Measurements from ENCODE around the gene TGFBR3L.

TGFBR3L gene

GRCh38 chr19:7923295-7924191 is 8.9 kb downstream of the TGFBR3L start:
- no peak overlapping the region for H3K9ac ChIP-seq
- no peak overlapping the region for H3K4me3 ChIP-seq (IDR thresholded peaks at IDR 0.05; ENCODE audit: insufficient read depth, low read depth, low read length)
- 0 out of 2 replicates have a peak, but pooled peaks cover 1% of the 10 kb centered on the region for H3K27me3 ChIP-seq (ENCODE audit: insufficient read depth, low read depth)
- H3K79me2 ChIP-seq (ENCODE audit: insufficient read depth, low read depth) = no peaks in the 10 kb centered on the region
- no peak for TF ChIP-seq CTCF (conservative IDR thresholded peaks at IDR 0.05; ENCODE audit: low read depth, low read length)
- peaks cover 14% of the 10 kb centered on the region for H3K4me1 ChIP-seq (ENCODE audit: low read depth, poor library complexity, severe bottlenecking)
- H3K27ac ChIP-seq = no peak overlapping the region
- H3K4me2 ChIP-seq = no peak overlapping the region
- H4K20me1 ChIP-seq (ENCODE audit: insufficient read depth) = no peaks in the 10 kb centered on the region
- no peaks in the 10 kb centered on the region for H3K36me3 ChIP-seq (ENCODE audit: insufficient read depth)
- H2AFZ ChIP-seq (ENCODE audit: low read depth) = no peak overlapping the region

- Histone ChIP-seq H3K9ac (no peak overlapping the region), H3K27me3 (ENCODE audit: insufficient read depth, low read depth) (no peaks in the 10 kb centered on the region), H3K79me2 (ENCODE audit: insufficient read depth, low read depth) (no peaks in the 10 kb centered on the region), H4K20me1 (ENCODE audit: insufficient read depth) (no peaks in the 10 kb centered on the region), H2AFZ (ENCODE audit: low read depth) (no peak overlapping the region), H3K4me1 (ENCODE audit: low read depth, poor library complexity, severe bottlenecking) (peaks cover 10% of the 10 kb centered on the region), H3K4me3 (IDR thresholded peaks at IDR 0.05; ENCODE audit: insufficient read depth, low read depth, low read length) (no peak overlapping the region), H3K27ac (no peak overlapping the region), H3K4me2 (no peak overlapping the region), H3K36me3 (ENCODE audit: insufficient read depth) (no peaks in the 10 kb centered on the region)
- TF ChIP-seq CTCF (conservative IDR thresholded peaks at IDR 0.05; ENCODE audit: low read depth, low read length) = no peak
These were observed 9.6 kb downstream of the TGFBR3L start for GRCh38 chr19:7924241-7924640.

- H3K4me2 ChIP-seq = peak overlapping the region; percentile 48
- H3K27me3 ChIP-seq (ENCODE audit: insufficient read depth, low read depth) = no peaks in the 10 kb centered on the region
- H3K79me2 ChIP-seq (ENCODE audit: insufficient read depth, low read depth) = no peaks in the 10 kb centered on the region
- no peak for TF ChIP-seq CTCF (conservative IDR thresholded peaks at IDR 0.05; ENCODE audit: low read depth, low read length)
- no peaks in the 10 kb centered on the region for H4K20me1 ChIP-seq (ENCODE audit: insufficient read depth)
- no peak overlapping the region for H3K27ac ChIP-seq
- H3K4me3 ChIP-seq (IDR thresholded peaks at IDR 0.05; ENCODE audit: insufficient read depth, low read depth, low read length) = no peak overlapping the region
- H3K4me1 ChIP-seq (ENCODE audit: low read depth, poor library complexity, severe bottlenecking) = peaks cover 6% of the 10 kb centered on the region
- no peaks in the 10 kb centered on the region for H3K36me3 ChIP-seq (ENCODE audit: insufficient read depth)
- H2AFZ ChIP-seq (ENCODE audit: low read depth) = no peak overlapping the region
- H3K9ac ChIP-seq = no peak overlapping the region
These were observed 10.1 kb downstream of the TGFBR3L start for GRCh38 chr19:7924651-7925170.

GRCh38 chr19:7925171-7925851 is 10.7 kb downstream of the TGFBR3L start:
- Histone ChIP-seq H3K4me2 (peak overlapping the region; percentile 48), H3K27ac (no peak overlapping the region)

More at GRCh38 chr19:7925171-7925851, 10.7 kb downstream of the TGFBR3L start:
- peak overlapping the region; percentile 42; the same call in 1 of the 2 replicates for H3K9ac ChIP-seq
- peak; percentile 71 for TF ChIP-seq CTCF (conservative IDR thresholded peaks at IDR 0.05; ENCODE audit: low read depth, low read length)
- H3K36me3 ChIP-seq (ENCODE audit: insufficient read depth) = no peaks in the 10 kb centered on the region
- H4K20me1 ChIP-seq (ENCODE audit: insufficient read depth) = no peaks in the 10 kb centered on the region
- no peak overlapping the region for H3K4me3 ChIP-seq (IDR thresholded peaks at IDR 0.05; ENCODE audit: insufficient read depth, low read depth, low read length)
- H3K4me1 ChIP-seq (ENCODE audit: low read depth, poor library complexity, severe bottlenecking) = peaks cover 4% of the 10 kb centered on the region
- peak overlapping the region; percentile 52 for H2AFZ ChIP-seq (ENCODE audit: low read depth)
- no peaks in the 10 kb centered on the region for H3K79me2 ChIP-seq (ENCODE audit: insufficient read depth, low read depth)
- H3K27me3 ChIP-seq (ENCODE audit: insufficient read depth, low read depth) = no peaks in the 10 kb centered on the region

Measured in KMS-11 (cell line).